GM21576 (cell line): Measurements from ENCODE around the gene ZNF609.

ENCODE experiments used
- ATAC-seq: cut with Tn5 transposase; IDR thresholded peaks from one replicate; pipeline ENCODE4 v1.9.1; 2021; ENCODE audit warnings: mild to moderate bottlenecking, moderate library complexity; ENCODE audit not compliant: unreplicated experiment

Gene ZNF609

DNA sequence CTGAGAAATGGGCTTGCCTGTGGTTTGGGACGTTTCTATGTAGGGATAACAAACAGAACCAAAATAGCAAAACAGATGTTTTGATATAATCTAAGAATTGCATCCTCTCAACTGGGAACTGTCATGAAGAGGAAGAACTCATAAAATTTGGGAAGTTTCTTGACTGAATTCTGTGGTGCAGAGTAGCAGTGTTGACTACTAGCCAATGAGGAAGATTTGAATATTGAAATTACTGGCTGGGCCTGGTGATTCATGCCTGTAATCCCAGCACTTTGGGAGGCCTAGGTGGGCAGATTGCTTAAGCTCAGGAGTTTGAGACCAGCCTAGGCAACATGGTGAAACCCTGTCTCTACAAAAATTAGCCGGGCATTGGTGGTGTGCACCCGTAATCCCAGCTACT, 42.2 kb downstream of the ZNF609 start:
- no peak for ATAC-seq

DNA sequence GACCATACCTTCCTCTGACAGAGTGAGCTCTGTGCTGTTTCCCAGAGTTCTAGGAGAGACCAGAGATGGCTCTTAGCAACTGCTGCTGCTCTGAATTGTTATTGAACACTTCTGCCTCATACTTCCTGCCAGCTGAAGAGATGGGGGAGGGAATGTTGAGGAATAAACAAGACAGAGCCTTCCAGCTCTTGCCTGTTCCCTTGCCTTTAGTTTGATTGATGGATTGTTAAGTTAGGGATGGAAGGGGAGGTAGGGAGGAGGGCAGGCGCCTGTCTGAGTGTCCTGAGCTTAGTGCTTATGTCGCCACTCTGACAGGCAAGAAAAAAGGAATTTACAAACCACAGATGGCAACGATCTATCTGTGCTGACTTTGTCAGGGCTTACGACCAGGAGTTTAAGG, 42.8 kb downstream of the ZNF609 start:
- ATAC-seq, result no peak

DNA sequence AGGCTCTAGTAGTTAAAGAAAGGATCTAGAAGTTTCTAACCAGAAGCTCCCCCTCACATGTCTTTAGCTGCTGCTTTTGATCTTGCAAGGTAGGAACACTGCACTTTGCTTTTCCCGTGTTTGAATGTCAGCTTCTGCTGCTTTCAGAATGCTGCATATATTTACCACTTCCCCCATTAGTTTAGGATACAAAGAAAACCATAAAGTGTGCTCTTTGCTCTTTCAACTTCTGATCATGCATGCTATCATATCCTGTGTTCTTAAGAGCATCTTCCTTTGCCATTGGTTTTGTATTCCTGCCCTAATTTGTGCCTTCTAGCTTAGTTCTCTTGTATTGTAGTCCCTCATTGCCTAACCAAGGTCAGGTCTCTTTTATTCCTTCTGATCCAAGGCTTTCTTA, 43.3 kb downstream of the ZNF609 start:
- no peak for ATAC-seq

DNA sequence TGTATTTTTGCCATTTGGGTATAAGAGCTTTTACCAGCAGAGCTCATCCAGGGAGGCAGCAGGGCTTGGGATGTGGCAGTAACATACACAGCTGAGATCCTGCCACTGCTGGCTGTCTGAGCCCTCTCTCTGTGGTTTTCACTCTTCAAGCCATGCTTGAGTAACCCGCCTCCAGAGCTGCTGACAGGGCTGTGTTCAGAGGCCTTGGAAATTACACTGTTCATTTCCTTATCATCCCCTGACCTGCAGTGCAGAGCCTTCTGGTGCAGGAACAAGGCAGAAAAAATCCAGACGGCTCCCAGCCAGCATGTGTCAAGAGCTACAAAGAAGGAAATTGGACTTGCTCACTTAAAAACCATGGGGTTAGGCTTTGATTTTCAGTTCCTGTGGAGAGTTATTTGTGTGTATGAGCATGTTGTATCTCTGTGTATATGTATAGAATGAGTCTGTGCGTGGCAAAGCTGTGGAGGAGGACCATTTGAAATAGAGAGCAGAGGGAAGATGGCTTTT, 47.0 kb downstream of the ZNF609 start:
- peak; percentile 76 for ATAC-seq

DNA sequence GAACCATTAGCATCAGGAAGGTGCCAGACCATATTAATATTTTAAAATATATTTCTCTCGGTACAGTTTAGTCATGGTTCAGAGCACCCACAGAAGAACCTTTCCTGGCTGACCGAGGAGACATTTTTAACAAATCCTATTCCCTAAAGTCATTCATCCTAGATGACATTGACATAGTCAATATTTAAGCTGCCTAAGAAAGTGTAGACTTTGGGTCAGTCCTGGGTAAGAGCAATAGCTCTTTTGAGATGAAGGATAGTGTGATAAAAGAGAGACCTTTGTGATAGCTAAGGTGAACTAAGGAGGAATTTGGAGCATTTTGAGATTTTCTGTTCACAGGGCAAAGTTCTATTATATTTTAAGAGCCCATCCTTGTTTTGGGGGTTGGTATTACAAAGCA, 47.5 kb downstream of the ZNF609 start:
- ATAC-seq, result peak; percentile 12

DNA sequence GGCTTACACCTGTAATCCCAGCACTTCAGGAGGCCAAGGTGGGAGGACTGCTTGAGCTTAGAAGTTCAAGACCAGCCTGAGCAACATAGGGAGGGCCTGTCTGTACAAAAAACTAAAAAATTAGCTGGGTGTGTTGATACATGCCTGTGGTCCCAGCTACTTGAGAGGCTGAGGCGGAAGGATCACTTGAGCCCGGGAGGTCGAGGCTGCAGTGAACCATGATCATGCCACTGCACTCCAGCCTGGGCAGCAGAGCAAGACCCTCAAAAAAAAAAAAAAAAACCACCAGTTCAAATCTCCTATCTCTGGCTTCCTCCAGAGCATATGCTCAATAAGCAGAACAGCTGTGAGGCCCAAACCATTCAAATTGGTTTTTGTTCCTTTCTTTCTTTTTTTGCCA, 53.4 kb downstream of the ZNF609 start:
- ATAC-seq, result no peak

DNA sequence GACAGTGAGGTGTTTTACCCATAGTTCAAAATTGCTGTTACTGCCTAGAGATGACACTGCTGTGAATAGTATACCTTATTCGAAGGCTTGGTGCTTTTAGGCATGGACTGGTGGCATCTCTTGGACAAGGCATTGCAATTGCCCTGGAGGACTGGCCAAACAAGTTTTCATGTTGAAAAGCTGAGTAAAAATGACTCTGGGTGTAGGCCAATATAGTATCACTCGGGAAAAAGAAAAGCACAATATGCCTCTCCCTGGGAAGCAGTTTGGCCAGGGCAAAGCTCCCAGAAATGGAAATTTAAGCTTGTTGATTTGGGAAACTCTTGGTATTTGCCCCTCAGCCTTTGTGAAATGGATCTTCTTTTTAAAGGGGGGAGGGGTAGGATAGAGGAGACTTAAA, 54.8 kb downstream of the ZNF609 start:
- no peak for ATAC-seq

DNA sequence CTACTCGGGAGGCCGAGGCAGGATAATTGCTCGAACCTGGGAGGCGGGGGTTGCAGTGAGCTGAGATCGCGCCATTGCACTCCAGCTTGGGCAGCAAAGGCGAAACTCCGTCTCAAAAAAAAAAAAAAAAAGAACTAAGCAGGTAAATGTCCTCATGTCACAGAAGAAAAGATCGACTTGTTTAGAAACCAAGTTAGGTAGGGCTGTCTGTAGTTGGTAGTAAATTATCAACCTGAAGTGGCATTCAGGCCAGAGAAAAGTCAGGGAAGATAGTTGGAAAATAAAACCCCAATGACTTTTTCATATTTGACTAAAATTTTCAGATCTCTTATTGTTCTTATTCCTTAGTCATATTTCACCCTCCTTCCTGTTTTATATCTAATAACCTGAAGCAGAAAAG, 55.4 kb downstream of the ZNF609 start:
- no peak for ATAC-seq

DNA sequence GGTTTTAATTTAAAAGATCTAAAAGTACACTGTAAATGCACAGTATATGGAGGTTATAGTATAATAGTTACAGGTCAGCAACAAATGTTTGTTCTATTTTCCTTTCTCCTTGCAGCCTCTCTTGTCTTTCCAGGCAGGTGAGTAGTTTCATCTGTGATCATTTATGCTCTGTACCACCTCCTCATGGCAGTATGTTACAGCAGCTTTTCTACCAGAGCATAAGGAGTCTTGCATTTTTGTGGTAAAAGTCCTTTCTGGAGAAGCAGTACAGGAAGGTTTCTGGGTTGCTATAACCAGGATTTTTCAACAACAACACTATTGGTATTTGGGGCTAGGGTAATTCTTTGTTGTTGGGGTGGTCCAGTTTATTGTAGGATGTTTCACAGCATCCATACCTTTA, 59.5 kb downstream of the ZNF609 start:
- ATAC-seq, result no peak

DNA sequence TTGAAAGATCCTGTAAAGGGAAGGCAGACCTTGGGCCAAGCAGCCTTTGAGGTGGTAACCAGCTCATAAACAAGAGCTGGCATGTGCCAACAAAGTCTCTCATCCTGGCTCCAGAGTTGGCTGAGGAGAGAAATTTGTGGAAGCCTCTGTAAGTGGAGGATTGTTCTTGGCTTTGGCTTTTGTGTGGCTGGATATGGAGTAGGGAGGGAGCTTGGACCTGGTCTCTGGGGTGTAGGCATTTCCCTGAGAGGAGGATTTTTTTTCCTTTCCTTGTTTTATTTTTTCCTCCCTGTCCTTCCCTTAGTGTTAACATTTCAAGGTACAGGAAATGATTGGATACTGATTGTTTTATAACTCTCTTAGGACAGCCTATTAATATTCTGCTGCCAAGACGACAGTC, 60.8 kb downstream of the ZNF609 start:
- ATAC-seq, result no peak

DNA sequence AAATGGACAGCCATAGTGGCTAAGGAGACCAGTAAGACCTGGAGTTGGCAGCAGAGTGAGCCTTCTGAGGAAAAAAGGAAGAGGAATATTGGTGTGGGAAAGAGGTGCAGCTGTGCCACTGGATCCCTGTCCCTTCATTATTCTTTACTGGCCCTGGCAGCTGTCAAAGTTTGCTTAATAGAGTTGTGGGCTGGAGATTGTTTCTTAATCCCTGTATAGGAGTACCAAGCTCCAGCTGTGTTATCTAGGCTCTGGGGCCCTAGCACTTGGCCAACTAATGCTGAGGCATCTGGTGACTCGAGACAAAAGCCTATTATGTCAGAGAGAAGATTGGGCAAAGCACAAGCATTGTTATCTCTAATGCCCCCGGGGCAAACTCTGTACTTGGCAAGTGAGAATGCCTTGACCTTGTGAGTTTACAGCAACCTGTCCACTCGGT, 61.4 kb downstream of the ZNF609 start:
- no peak for ATAC-seq

DNA sequence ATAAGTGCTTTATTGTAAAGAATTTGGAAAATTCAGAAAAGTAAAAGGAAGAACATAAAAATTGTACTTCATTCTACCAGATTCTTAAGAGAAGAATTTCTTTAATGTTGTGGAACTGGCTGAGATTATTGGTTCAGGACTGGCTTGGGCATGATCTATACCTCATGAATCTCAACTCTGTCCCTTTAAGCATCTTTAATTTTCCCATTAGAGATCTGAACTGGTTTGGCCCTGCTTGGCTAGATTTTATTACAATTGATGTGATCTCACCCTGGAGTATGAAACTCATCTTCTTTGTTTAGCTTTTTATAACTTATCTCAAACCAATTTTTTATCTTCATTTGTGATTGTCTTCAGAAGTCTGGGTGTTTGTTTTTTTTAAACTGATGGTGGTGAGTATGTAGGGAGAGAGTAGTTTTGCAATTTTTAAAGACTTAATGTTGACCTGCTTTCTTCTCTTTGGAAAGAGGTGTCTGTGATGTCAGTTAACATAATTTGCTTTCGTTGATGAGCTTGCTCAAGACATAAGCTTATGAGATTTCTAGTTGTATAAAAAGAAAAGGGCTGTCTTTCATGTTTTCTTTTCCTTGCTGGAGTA, 61.9 kb downstream of the ZNF609 start:
- ATAC-seq, result no peak

DNA sequence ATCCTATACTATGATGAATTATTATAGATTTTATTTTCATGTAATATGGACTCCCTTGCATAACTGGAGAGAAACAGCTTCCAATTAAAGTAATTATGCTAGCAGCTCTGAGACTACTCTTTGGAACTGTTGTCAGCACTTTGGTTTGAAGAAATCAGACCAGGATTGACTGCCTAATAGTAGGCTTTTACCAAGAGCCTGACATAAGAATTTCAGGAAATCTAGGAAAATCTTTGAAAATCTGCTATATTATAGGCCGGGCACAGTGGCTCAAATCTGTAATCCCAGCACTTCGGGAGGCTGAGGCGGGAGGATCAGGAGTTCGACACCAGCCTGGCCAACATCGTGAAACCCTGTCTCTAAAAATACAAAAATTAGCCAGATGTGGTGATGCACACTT, 62.9 kb downstream of the ZNF609 start:
- ATAC-seq, result no peak

DNA sequence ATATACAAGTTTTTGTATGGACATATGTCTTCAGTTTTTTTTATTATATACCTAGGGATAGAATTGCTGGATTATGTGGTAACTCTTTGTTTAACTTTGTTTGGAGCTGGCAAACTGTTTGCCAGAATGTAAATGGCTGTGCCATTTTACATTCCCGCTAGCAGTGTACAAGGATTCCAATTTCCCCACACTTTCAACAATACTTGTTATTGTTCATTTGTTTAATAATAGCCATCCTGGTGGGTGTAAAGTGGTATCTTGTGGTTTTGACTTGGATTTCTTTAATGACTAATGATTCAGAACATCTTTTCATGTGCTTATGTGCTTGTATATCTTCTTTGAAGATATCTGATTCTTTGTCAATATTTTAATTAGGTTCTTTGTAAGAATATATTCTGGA, 64.4 kb downstream of the ZNF609 start:
- no peak for ATAC-seq

DNA sequence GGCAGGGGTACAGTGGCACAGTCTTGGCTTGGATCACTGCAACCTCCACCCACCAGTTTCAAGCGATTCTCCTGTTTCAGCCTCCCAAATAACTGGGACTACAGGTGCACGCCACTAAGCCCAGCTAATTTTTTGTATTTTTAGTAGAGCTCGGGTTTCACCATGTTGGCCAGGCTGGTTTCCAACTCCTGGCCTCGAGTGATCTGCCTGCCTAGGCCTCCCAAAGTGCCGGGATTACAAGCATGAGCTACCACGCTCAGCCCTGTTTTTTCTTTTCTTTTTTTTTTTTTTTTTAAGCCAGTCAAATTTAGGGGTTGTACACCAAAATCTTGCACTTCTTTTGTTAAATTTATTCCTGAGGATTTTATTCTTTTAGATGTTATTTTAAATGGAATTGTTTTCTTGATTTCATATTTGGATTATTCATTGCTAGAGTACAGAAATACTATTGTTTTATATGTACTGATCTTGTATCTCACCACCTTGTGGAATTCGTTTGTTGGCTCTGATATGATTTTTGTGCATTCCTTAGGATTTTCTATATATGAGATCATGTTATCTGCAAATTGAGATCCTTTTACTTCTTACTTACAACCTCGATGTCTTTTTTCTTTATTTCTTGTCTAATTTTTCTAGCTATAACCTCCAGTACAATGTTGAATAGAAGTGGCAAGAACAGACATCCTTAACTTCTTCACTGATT, 65.6 kb downstream of the ZNF609 start:
- no peak for ATAC-seq

DNA sequence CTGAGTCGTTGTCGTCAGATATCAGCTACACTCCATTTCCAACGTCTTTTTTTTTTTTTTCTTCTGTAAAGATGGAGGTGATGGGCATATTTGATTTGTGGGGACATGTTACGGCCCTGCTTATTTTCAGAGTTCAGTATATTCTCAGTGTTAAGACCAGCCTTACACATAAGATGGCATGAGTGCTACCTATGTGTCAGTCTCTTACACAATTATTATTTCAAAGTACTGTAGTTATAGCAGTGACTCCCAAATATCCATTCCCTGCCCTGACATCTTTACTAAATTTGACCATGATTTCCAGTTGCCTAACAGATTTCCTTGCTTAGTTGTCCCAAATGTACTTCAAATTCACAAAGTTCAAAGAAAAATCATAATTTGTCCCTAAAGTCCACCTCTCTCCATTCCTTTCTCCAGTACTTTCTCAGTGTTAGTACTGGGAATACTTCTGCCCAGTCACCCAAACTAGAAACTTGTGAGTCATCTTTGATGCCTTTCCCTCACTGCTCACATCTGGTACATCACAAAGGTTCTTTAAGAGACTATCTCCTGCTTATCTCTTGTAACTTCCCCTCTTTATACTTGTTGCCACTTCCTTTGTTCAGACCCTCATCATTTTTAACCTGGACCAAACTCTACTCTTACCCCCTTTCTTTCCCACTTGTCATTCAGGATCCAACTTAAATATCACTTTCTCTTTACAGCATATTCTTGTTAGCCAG, 67.0 kb downstream of the ZNF609 start:
- no peak for ATAC-seq

DNA sequence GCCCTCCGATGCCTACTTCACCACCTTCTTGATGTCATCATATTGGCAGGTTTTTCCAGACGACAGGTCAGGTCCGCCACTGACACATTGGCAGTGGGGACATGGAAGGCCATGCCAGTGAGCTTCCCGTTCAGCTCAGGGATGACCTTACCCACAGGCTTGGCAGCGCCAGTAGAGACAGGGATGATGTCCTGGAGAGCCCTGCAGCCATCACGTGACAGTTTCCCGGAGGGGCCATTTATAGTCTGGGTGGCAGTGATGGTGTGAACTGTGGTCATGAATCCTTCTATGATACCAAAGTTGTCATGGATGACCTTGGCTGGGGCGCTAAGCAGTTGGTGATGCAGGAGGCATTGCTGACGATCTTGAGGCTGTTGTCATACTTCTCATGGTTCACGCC, 68.5 kb downstream of the ZNF609 start:
- no peak for ATAC-seq

DNA sequence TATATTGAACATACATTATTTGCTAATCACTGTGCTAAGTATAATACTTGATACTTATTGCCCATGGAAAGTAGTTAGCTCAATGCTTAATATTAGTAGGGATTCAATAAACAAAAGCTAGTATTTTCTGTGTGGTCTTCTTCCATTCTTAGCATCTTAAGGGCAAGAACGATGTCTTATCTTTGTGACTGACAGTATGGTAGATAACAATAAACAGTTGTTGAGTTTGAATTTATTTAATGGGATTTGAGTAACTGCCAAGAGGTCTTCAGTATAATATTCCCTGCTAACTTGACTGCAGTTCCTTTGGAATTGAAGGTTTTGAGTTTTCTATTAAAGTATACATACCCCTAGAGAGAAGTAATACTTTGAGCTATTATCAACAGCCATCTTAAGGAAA, 70.1 kb downstream of the ZNF609 start:
- no peak for ATAC-seq

DNA sequence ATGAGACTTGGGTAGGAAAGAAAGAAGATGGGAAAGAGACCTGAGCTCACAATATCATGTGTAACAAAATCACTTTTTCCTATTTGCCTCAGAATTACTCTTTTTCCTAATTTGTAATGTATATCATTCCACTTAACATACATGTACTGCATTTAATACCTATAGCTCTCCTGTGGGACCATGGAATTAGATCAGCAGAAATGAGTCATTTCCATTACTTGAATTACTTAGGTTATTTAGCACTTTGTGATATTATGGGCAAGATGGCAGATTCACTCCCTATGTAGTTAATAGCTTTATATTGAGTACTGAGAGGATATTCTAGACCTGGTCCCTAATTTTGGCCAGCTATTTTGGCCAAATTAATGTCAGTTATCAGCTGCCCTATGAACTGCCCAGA, 70.5 kb downstream of the ZNF609 start:
- ATAC-seq, result no peak

DNA sequence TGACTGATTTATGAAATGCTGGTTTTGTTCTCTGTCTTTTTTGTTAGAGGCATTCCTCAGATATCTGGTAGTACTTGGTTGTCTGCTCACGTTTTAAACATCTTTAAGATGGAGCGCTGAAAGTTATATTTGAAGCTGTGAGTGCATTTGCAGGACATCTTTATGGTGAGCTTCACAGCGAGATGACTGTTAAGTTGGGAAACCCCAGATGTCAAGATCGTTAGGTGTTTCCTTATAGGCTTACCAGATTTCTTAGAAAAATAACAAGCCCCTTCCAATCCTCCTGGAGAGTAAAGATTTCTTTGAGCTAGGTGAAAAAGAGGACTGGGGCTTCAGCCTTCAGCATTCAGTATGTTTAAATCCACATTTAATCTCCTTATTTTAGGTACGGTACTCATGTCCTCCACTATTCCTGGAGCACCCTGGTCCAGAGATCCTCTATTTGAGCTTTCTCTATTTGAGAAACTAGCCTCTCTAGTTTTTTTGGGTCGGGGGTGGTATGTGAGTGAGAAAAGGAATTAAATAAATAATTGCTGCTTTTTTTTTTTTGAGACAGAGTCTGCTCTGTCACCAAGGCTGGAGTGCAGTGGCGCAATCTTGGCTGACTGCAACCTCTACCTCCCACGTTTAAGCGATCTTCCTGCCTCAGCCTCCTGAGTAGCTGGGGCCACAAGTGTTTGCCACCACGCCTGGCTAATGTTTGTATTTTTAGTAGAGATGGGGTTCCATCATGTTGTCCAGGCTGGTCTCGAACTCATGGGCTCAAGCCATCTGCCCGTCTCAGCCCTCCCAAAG, 72.3 kb downstream of the ZNF609 start:
- no peak for ATAC-seq
